ENCODE data around the gene RCL1. TPM values are rescaled to one million over a fixed set of nuclear protein-coding genes. Genes with fewer than 3 reads are reported as not detected.
A peak's percentile ranks its signal among the peaks of the same experiment; 100 is the strongest.

Gene RCL1
- polyA plus RNA-seq, 2 of the 4 experiments (the other 2 are of a cell fraction): 25.5 to 27.5 TPM

DNA sequence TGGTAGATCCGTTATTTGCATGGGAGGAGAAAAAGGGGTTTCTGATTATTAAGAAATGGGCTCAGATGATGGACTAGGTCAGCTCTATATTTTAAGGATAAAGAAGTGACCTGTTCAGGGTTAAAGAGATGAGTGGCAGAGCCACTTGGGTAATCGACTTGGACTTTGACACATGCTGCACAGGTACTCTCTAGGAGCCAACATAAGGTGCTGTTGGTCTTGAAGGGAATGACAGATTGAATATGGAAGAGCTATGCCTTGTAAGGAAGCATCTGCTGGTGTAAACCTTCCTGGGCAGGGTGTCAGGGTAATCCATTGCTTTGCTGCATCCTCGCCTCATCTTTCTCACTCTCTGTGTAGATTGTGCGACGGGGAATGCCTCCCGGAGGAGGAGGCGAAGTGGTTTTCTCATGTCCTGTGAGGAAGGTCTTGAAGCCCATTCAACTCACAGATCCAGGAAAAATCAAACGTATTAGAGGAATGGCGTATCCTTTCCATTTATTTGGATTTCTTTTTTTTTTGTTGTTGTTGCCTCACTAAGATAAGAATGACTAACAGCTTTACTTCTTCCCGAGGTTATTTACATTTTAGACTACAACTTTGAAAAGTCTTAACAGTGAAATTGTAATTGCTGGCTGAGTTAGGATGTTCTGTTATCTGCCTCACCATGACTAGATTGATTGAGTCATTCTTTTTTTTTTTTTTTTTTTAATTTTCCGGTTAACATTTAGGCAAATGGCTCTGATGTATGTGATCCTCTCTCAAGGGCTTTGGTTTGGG is 41.2 kb downstream of the RCL1 start:
- ATAC-seq (no peak), DNase-seq (ENCODE audit: low read depth in 1 of 2, low spot score in 1 of 2) (no peak), FAIRE-seq (no peak)
- no peak overlapping the region for H3K4me3 ChIP-seq
- H3K9me3 ChIP-seq: no peaks in the 10 kb centered on the region
- H3K27ac ChIP-seq: peak overlapping the region; percentile 34 to 43; a peak in 4 of 6 replicates
- no peak for TF ChIP-seq CHD4 (IDR thresholded peaks at IDR 0.05; ENCODE audit: borderline replicate concordance)
- TF ChIP-seq NR3C1 (IDR thresholded peaks at IDR 0.05): no peak
- no peak for TF ChIP-seq EHMT2 (IDR thresholded peaks at IDR 0.05; ENCODE audit: low read depth)
- no peak for TF ChIP-seq FOXS1 (CRISPR knock-in tag; IDR thresholded peaks at IDR 0.05)
- TF ChIP-seq HOXB13 (CRISPR knock-in tag; IDR thresholded peaks at IDR 0.05; ENCODE audit: low read depth): no peak
- TF ChIP-seq, protein P1, sequence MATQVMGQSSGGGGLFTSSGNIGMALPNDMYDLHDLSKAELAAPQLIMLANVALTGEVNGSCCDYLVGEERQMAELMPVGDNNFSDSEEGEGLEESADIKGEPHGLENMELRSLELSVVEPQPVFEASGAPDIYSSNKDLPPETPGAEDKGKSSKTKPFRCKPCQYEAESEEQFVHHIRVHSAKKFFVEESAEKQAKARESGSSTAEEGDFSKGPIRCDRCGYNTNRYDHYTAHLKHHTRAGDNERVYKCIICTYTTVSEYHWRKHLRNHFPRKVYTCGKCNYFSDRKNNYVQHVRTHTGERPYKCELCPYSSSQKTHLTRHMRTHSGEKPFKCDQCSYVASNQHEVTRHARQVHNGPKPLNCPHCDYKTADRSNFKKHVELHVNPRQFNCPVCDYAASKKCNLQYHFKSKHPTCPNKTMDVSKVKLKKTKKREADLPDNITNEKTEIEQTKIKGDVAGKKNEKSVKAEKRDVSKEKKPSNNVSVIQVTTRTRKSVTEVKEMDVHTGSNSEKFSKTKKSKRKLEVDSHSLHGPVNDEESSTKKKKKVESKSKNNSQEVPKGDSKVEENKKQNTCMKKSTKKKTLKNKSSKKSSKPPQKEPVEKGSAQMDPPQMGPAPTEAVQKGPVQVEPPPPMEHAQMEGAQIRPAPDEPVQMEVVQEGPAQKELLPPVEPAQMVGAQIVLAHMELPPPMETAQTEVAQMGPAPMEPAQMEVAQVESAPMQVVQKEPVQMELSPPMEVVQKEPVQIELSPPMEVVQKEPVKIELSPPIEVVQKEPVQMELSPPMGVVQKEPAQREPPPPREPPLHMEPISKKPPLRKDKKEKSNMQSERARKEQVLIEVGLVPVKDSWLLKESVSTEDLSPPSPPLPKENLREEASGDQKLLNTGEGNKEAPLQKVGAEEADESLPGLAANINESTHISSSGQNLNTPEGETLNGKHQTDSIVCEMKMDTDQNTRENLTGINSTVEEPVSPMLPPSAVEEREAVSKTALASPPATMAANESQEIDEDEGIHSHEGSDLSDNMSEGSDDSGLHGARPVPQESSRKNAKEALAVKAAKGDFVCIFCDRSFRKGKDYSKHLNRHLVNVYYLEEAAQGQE (IDR thresholded peaks at IDR 0.05): no peak
- TF ChIP-seq, protein P2, sequence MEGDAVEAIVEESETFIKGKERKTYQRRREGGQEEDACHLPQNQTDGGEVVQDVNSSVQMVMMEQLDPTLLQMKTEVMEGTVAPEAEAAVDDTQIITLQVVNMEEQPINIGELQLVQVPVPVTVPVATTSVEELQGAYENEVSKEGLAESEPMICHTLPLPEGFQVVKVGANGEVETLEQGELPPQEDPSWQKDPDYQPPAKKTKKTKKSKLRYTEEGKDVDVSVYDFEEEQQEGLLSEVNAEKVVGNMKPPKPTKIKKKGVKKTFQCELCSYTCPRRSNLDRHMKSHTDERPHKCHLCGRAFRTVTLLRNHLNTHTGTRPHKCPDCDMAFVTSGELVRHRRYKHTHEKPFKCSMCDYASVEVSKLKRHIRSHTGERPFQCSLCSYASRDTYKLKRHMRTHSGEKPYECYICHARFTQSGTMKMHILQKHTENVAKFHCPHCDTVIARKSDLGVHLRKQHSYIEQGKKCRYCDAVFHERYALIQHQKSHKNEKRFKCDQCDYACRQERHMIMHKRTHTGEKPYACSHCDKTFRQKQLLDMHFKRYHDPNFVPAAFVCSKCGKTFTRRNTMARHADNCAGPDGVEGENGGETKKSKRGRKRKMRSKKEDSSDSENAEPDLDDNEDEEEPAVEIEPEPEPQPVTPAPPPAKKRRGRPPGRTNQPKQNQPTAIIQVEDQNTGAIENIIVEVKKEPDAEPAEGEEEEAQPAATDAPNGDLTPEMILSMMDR (IDR thresholded peaks at IDR 0.05): no peak
- no peak for TF ChIP-seq BHLHE40 (IDR thresholded peaks at IDR 0.05; ENCODE audit: low read depth, low read length)
- no peak for TF ChIP-seq CBX8 (IDR thresholded peaks at IDR 0.05)
- TF ChIP-seq, protein P3, sequence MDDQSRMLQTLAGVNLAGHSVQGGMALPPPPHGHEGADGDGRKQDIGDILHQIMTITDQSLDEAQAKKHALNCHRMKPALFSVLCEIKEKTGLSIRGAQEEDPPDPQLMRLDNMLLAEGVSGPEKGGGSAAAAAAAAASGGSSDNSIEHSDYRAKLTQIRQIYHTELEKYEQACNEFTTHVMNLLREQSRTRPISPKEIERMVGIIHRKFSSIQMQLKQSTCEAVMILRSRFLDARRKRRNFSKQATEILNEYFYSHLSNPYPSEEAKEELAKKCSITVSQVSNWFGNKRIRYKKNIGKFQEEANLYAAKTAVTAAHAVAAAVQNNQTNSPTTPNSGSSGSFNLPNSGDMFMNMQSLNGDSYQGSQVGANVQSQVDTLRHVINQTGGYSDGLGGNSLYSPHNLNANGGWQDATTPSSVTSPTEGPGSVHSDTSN (IDR thresholded peaks at IDR 0.05): no peak
- TF ChIP-seq PHF8 (IDR thresholded peaks at IDR 0.05; ENCODE audit: borderline replicate concordance, low read depth): no peak
- no peak for TF ChIP-seq POLR2A (IDR thresholded peaks at IDR 0.05; ENCODE audit: low read length)
- no peak for TF ChIP-seq NPAS2 (CRISPR knock-in tag; IDR thresholded peaks at IDR 0.05; ENCODE audit: borderline replicate concordance)
- no peak for TF ChIP-seq HEYL (CRISPR knock-in tag; IDR thresholded peaks at IDR 0.05)
- TF ChIP-seq POLR2AphosphoS2 (conservative IDR thresholded peaks at IDR 0.05; ENCODE audit: low read length): no peak
- no peak for TF ChIP-seq ZC3H11A (IDR thresholded peaks at IDR 0.05)
- TF ChIP-seq MAFK (IDR thresholded peaks at IDR 0.05; ENCODE audit: partially characterized antibody): no peak
- TF ChIP-seq, protein P4, sequence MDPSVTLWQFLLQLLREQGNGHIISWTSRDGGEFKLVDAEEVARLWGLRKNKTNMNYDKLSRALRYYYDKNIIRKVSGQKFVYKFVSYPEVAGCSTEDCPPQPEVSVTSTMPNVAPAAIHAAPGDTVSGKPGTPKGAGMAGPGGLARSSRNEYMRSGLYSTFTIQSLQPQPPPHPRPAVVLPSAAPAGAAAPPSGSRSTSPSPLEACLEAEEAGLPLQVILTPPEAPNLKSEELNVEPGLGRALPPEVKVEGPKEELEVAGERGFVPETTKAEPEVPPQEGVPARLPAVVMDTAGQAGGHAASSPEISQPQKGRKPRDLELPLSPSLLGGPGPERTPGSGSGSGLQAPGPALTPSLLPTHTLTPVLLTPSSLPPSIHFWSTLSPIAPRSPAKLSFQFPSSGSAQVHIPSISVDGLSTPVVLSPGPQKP (IDR thresholded peaks at IDR 0.05; ENCODE audit: low read depth, low read length): no peak
- TF ChIP-seq HOXB5 (CRISPR knock-in tag; IDR thresholded peaks at IDR 0.05): no peak
- TF ChIP-seq ZSCAN20 (CRISPR knock-in tag; IDR thresholded peaks at IDR 0.05): no peak
- WGBS (ENCODE audit: missing lambda C conversion rate): 70% methylated on average over 11 of the region's 11 CpGs
- H3K4me2 ChIP-seq: peak overlapping the region; percentile 73
- POLR2A ChIA-PET: interaction anchor here (0.9 to 1.8 kb wide), 2 partner anchors 41 to 766 kb away, joined by 3 to 7 read pairs; partner anchors contain the start of gene RCL1
- H3K4me1 ChIP-seq: peaks cover 71% of the 10 kb centered on the region
- CTCF ChIA-PET: interaction anchor here (0.6 to 1.6 kb wide), 7 partner anchors 13 to 151 kb away, joined by 3 to 8 read pairs (median 3); no protein-coding TSS in a partner anchor
